Stimulated activated CD4-positive, alpha-beta T cell treated with anti-CD3 and anti-CD28 coated beads, Interleukin-15, amount 100 ng/mL, for 1 hour (primary cell): ENCODE data around the gene SIPA1L3.
"Not testable (repeated sequence)": the region's sequence is repeated elsewhere in the genome, so short reads cannot be mapped to it uniquely, and the experiment has no call there.

Experiments
- DNase-seq, 2 donors: peaks; one replicate each; pipeline ENCODE4 v3.0.0-alpha.2; 2020; ENCODE audit warnings: low read depth in 1 of 2, low spot score in 1 of 2

Gene SIPA1L3

GRCh38 chr19:38063928-38064327 lies 156.9 kb downstream of the SIPA1L3 start:
- DNase-seq, result no peak

- DNase-seq, result no peak
These were observed 157.8 kb downstream of the SIPA1L3 start for GRCh38 chr19:38064661-38065425.

- DNase-seq, result not testable (repeated sequence)
These were observed 158.8 kb downstream of the SIPA1L3 start for GRCh38 chr19:38065775-38066174.

GRCh38 chr19:38068826-38069225 lies 161.8 kb downstream of the SIPA1L3 start:
- DNase-seq, result no peak

GRCh38 chr19:38070573-38070972 lies 163.6 kb downstream of the SIPA1L3 start:
- no peak for DNase-seq

GRCh38 chr19:38071054-38071453 lies 164.0 kb downstream of the SIPA1L3 start:
- not testable (repeated sequence) for DNase-seq

- DNase-seq, result no peak
These were observed 164.6 kb downstream of the SIPA1L3 start for GRCh38 chr19:38071647-38072046.

- no peak for DNase-seq
These were observed 166.1 kb downstream of the SIPA1L3 start for GRCh38 chr19:38072776-38073750.

GRCh38 chr19:38073841-38074685 lies 167.1 kb downstream of the SIPA1L3 start:
- no peak for DNase-seq

- no peak for DNase-seq
These were observed 169.3 kb downstream of the SIPA1L3 start for GRCh38 chr19:38076337-38076736.

- no peak for DNase-seq
These were observed 171.4 kb downstream of the SIPA1L3 start for GRCh38 chr19:38078302-38078930.

GRCh38 chr19:38079926-38080380 lies 172.9 kb downstream of the SIPA1L3 start:
- DNase-seq, result no peak

GRCh38 chr19:38081547-38082255 lies 174.7 kb downstream of the SIPA1L3 start:
- no peak for DNase-seq

- DNase-seq, result no peak
These were observed 175.5 kb downstream of the SIPA1L3 start for GRCh38 chr19:38082256-38083118.

- no peak for DNase-seq
These were observed 177.2 kb downstream of the SIPA1L3 start for GRCh38 chr19:38084196-38084595.

- DNase-seq, result no peak
These were observed 182.4 kb downstream of the SIPA1L3 start for GRCh38 chr19:38089440-38089839.

- no peak for DNase-seq
These were observed 186.1 kb downstream of the SIPA1L3 start for GRCh38 chr19:38093154-38093553.

GRCh38 chr19:38093587-38093986 lies 186.6 kb downstream of the SIPA1L3 start:
- DNase-seq, result no peak
